Kidney tubule cell (primary cell): ENCODE data around the gene ZNF550.
"Not testable (repeated sequence)": the region's sequence is repeated elsewhere in the genome, so short reads cannot be mapped to it uniquely, and the experiment has no call there.

ENCODE experiments used
- DNase-seq: peaks from one replicate; pipeline ENCODE4 v3.0.0-alpha.2; 2018; ENCODE audit warnings: low spot score

Gene ZNF550

GRCh38 chr19:57527136-57527881 lies 32.4 kb downstream of the ZNF550 start, which contains the start of gene ZNF549:
Gene ZNF549 (plus strand): TSS chr19:57527356. CDS start chr19:57527574, 218 bp downstream.
- peak; percentile 91 for DNase-seq

- not testable (repeated sequence) for DNase-seq
Measured at GRCh38 chr19:57518021-57518420, 41.6 kb downstream of the ZNF550 start.

GRCh38 chr19:57515255-57515654 lies 44.4 kb downstream of the ZNF550 start:
- DNase-seq: no peak

- DNase-seq: no peak
Measured at GRCh38 chr19:57512845-57513244, 46.8 kb downstream of the ZNF550 start.

- DNase-seq: no peak
Measured at GRCh38 chr19:57511484-57511883, 48.2 kb downstream of the ZNF550 start.

- DNase-seq: no peak
Measured at GRCh38 chr19:57506163-57506562, 53.5 kb downstream of the ZNF550 start.

GRCh38 chr19:57500400-57500799 lies 59.3 kb downstream of the ZNF550 start:
- DNase-seq: peak; percentile 18

- DNase-seq: peak; percentile 94
Measured at GRCh38 chr19:57499680-57500395, 59.8 kb downstream of the ZNF550 start, which contains the start of gene ZNF773. Gene ZNF773 (plus strand): TSS chr19:57499938. CDS start chr19:57500081, 143 bp downstream.

- DNase-seq: not testable (repeated sequence)
Measured at GRCh38 chr19:57499332-57499679, 60.4 kb downstream of the ZNF550 start.

GRCh38 chr19:57488299-57488644 lies 71.4 kb downstream of the ZNF550 start:
- DNase-seq: not testable (repeated sequence)

- DNase-seq: peak; percentile 93
Measured at GRCh38 chr19:57487477-57488298, 72.0 kb downstream of the ZNF550 start, which contains the start of gene ZNF419. Gene ZNF419 (plus strand): TSS chr19:57487750. CDS start chr19:57487951, 201 bp downstream.
